Measurements from ENCODE around the gene WNT11.

Gene WNT11

GRCh38 chr11:76206327-76207081, at the start of gene WNT11:
TSS of gene WNT11 (minus strand) at chr11:76206502. CDS start at chr11:76206407, 95 bp downstream.
- H3K27ac ChIP-seq = no peak within 1 kb of the TSS
- no peak for TF ChIP-seq CTCF (IDR thresholded peaks at IDR 0.05)
- TF ChIP-seq ZFX (IDR thresholded peaks at IDR 0.05; ENCODE audit: borderline replicate concordance) = no peak

DNA sequence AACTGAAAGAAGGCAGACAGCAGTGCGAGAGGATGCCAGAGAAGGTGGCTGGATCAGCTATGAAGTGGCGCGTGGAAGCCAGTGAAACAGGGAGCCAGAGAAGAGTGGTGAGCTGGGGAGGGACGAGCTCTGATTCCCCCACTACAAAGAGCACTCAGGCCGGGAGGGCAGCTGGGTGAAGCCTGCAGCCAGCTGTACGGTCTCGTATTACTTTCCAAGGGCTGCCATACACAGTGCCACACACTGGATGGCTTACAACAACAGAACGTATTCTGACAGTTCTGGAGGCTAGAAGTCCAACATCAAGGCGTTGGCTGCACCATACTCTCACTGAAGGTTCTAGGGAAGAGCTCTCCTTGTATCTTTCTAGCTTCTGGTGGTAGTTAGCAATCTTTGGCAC, 47.1 kb upstream of the WNT11 start:
- TF ChIP-seq ZFX (IDR thresholded peaks at IDR 0.05; ENCODE audit: borderline replicate concordance) (no peak), CTCF (IDR thresholded peaks at IDR 0.05) (no peak)
- no peak overlapping the region for H3K27ac ChIP-seq

- no peak overlapping the region for H3K27ac ChIP-seq
- TF ChIP-seq ZFX (IDR thresholded peaks at IDR 0.05; ENCODE audit: borderline replicate concordance) (no peak), CTCF (IDR thresholded peaks at IDR 0.05) (no peak)
These were observed 46.3 kb upstream of the WNT11 start for GRCh38 chr11:76252631-76253070.

- H3K27ac ChIP-seq = no peak overlapping the region
- TF ChIP-seq CTCF (IDR thresholded peaks at IDR 0.05) (no peak), ZFX (IDR thresholded peaks at IDR 0.05; ENCODE audit: borderline replicate concordance) (no peak)
These were observed 45.3 kb upstream of the WNT11 start for GRCh38 chr11:76251576-76251975.

GRCh38 chr11:76251226-76251575, 44.9 kb upstream of the WNT11 start:
- no peak overlapping the region for H3K27ac ChIP-seq
- TF ChIP-seq CTCF (IDR thresholded peaks at IDR 0.05) (no peak), ZFX (IDR thresholded peaks at IDR 0.05; ENCODE audit: borderline replicate concordance) (no peak)

DNA sequence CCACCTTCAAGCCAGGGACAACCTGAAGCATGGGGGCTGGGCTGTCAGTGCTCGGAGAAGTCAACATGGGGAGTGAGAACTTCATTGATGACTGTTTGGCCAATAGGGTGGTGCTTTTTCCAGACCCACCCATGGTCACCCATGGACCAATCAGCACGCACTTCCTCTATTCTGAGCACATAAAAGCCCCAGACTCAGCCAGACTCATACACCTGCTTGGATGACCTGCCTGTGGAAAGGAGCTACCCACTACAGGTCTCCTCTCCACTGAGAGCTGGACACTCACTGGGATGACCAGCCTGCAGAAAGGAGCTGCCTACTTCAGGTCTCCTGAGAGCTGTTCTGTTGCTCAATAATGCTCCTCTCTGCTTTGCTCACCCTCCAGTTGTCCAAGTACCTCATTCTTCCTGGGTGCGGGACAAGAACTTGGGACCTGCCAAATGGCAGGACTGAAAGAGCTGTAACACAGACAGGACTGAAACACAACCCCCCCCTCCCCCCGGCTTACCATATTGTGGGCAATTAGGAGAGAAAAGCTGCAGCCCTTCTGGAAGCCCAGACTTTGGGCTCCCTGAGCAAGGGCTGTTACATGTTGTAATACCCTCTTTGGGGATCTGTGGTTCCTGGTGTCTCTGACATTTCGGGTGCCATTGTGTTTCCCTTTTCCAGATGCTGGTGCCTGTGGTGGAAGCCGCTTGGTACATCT, 44.4 kb upstream of the WNT11 start:
- no peak overlapping the region for H3K27ac ChIP-seq
- no peak for TF ChIP-seq CTCF (IDR thresholded peaks at IDR 0.05)
- TF ChIP-seq ZFX (IDR thresholded peaks at IDR 0.05; ENCODE audit: borderline replicate concordance) = no peak

- TF ChIP-seq CTCF (IDR thresholded peaks at IDR 0.05) = no peak
- no peak for TF ChIP-seq ZFX (IDR thresholded peaks at IDR 0.05; ENCODE audit: borderline replicate concordance)
- no peak overlapping the region for H3K27ac ChIP-seq
These were observed 43.0 kb upstream of the WNT11 start for GRCh38 chr11:76249195-76249741.
